Activated naive CD4-positive, alpha-beta T cell (primary cell): ENCODE results near the gene PLA2G15.

ENCODE experiments used
- DNase-seq, 4 experiments: peaks; one replicate each; lab custom pipeline; 2025; lab: John Stamatoyannopoulos, UW

The PLA2G15 gene

GRCh38 chr16:68232335-68232734, 12.8 kb upstream of the PLA2G15 start:
- DNase-seq = no peak

GRCh38 chr16:68233085-68233834, 11.9 kb upstream of the PLA2G15 start:
- no peak for DNase-seq

GRCh38 chr16:68233835-68234187, 11.4 kb upstream of the PLA2G15 start:
- DNase-seq = no peak

GRCh38 chr16:68234188-68235107, 10.7 kb upstream of the PLA2G15 start:
- no peak for DNase-seq

- DNase-seq = no peak
Observed at GRCh38 chr16:68235108-68235886, 9.9 kb upstream of the PLA2G15 start.

- DNase-seq = no peak
Observed at GRCh38 chr16:68235887-68236136, 9.4 kb upstream of the PLA2G15 start, which contains the start of gene ESRP2. TSS of gene ESRP2 (minus strand) at chr16:68236127. CDS start at chr16:68236045, 82 bp downstream.

- peak in 1 of 4 experiments; percentile 19 for DNase-seq
Observed at GRCh38 chr16:68236137-68236825, 8.9 kb upstream of the PLA2G15 start.

GRCh38 chr16:68236826-68237242, 8.3 kb upstream of the PLA2G15 start:
- peak in 1 of 4 experiments; percentile 18 for DNase-seq

- DNase-seq = peak; percentile 56 to 81 (median 70)
Observed at GRCh38 chr16:68237243-68238028, 7.7 kb upstream of the PLA2G15 start.

- DNase-seq = no peak
Observed at GRCh38 chr16:68238029-68238345, 7.2 kb upstream of the PLA2G15 start.

GRCh38 chr16:68242085-68242484, 3.1 kb upstream of the PLA2G15 start:
- no peak for DNase-seq

- DNase-seq = no peak
Observed at GRCh38 chr16:68242926-68243858, 2.0 kb upstream of the PLA2G15 start.

- no peak for DNase-seq
Observed at GRCh38 chr16:68244481-68244902, 681 bp upstream of the PLA2G15 start.

GRCh38 chr16:68246121-68246520, 948 bp downstream of the PLA2G15 start:
- no peak for DNase-seq

- DNase-seq = no peak
Observed at GRCh38 chr16:68246666-68247065, 1.5 kb downstream of the PLA2G15 start.

- DNase-seq = no peak
Observed at GRCh38 chr16:68247400-68247799, 2.2 kb downstream of the PLA2G15 start.

- DNase-seq = no peak
Observed at GRCh38 chr16:68247932-68248331, 2.8 kb downstream of the PLA2G15 start.

- DNase-seq = no peak
Observed at GRCh38 chr16:68249371-68249770, 4.2 kb downstream of the PLA2G15 start.

GRCh38 chr16:68250951-68251350, 5.8 kb downstream of the PLA2G15 start:
- no peak for DNase-seq

GRCh38 chr16:68251832-68252231, 6.7 kb downstream of the PLA2G15 start:
- no peak for DNase-seq
